HEK293 (cell line): ENCODE measurements around the gene TIMM44.
A peak's percentile ranks its signal among the peaks of the same experiment; 100 is the strongest.

ENCODE experiments used
- GLIS2 ChIP-seq: fragments of 450-650 bp; formaldehyde crosslinking; IDR thresholded peaks from 2 replicates; pipeline ENCODE4 v1.5.1; 2016; ENCODE audit warnings: missing biosample characterization, missing genetic modification characterization
- HOXA7 ChIP-seq: sonication (generic); formaldehyde crosslinking; IDR thresholded peaks from 2 replicates; pipeline ENCODE4 v1.8.1; 2022; ENCODE audit warnings: missing genetic modification reagents, borderline replicate concordance
- INSM2 ChIP-seq: fragments of 450-650 bp; formaldehyde crosslinking; IDR thresholded peaks from 2 replicates; pipeline ENCODE4 v1.5.1; 2016; ENCODE audit warnings: missing biosample characterization, missing genetic modification characterization
- PRDM10 ChIP-seq: fragments of 450-650 bp; formaldehyde crosslinking; IDR thresholded peaks from 2 replicates; pipeline ENCODE4 v1.5.1; 2016; ENCODE audit warnings: missing biosample characterization, missing genetic modification characterization
- REPIN1 ChIP-seq: fragments of 450-650 bp; formaldehyde crosslinking; IDR thresholded peaks from 2 replicates; pipeline ENCODE4 v1.5.1; 2017; ENCODE audit warnings: missing biosample characterization, missing genetic modification characterization, low read depth
- ZFHX2 ChIP-seq: fragments of 450-650 bp; formaldehyde crosslinking; conservative IDR thresholded peaks from 2 replicates; pipeline ENCODE4 v1.5.1; 2016; ENCODE audit warnings: missing biosample characterization, missing genetic modification characterization
- ZFP69B ChIP-seq: fragments of 450-650 bp; formaldehyde crosslinking; IDR thresholded peaks from 2 replicates; pipeline ENCODE4 v1.5.1; 2016; ENCODE audit warnings: missing biosample characterization, missing genetic modification characterization
- ZIC2 ChIP-seq: fragments of 450-650 bp; formaldehyde crosslinking; IDR thresholded peaks from 2 replicates; pipeline ENCODE4 v1.5.1; 2016; ENCODE audit warnings: missing biosample characterization, missing genetic modification characterization
- ZNF10 ChIP-seq: fragments of 450-650 bp; formaldehyde crosslinking; IDR thresholded peaks from 2 replicates; pipeline ENCODE4 v1.5.1; 2017; ENCODE audit warnings: missing biosample characterization, missing genetic modification characterization
- ZNF292 ChIP-seq: fragments of 450-650 bp; formaldehyde crosslinking; IDR thresholded peaks from 2 replicates; pipeline ENCODE4 v1.5.1; 2016; ENCODE audit warnings: low read depth, missing biosample characterization, missing genetic modification characterization, borderline replicate concordance
- ZNF518A ChIP-seq: fragments of 450-650 bp; formaldehyde crosslinking; conservative IDR thresholded peaks from 2 replicates; pipeline ENCODE4 v1.5.1; 2016; ENCODE audit warnings: low read depth, missing biosample characterization, missing genetic modification characterization
- ZNF544 ChIP-seq: fragments of 450-650 bp; formaldehyde crosslinking; IDR thresholded peaks from 2 replicates; pipeline ENCODE4 v1.5.0; 2017; ENCODE audit warnings: missing biosample characterization, missing genetic modification characterization
- ZNF600 ChIP-seq: fragments of 450-650 bp; formaldehyde crosslinking; IDR thresholded peaks from 2 replicates; pipeline ENCODE4 v1.5.1; 2016; ENCODE audit warnings: missing biosample characterization, missing genetic modification characterization
- ZNF626 ChIP-seq: fragments of 450-650 bp; sonication (Bioruptor Pico); formaldehyde crosslinking; IDR thresholded peaks from 2 replicates; pipeline ENCODE4 v1.5.1; 2018; ENCODE audit warnings: missing biosample characterization, missing genetic modification characterization, inconsistent platforms
- ZNF639 ChIP-seq: fragments of 450-650 bp; formaldehyde crosslinking; IDR thresholded peaks from 2 replicates; pipeline ENCODE4 v1.5.1; 2016; ENCODE audit warnings: missing biosample characterization, missing genetic modification characterization
- TF ChIP-seq, protein P1 (sequence below): fragments of 450-650 bp; formaldehyde crosslinking; IDR thresholded peaks from 2 replicates; pipeline ENCODE4 v1.5.1; 2017; ENCODE audit warnings: missing biosample characterization, missing genetic modification characterization
- TF ChIP-seq, protein P2 (sequence below): fragments of 450-650 bp; formaldehyde crosslinking; conservative IDR thresholded peaks from 2 replicates; pipeline ENCODE4 v1.5.1; 2016; ENCODE audit warnings: low read depth, missing biosample characterization, missing genetic modification characterization

The TIMM44 gene

DNA sequence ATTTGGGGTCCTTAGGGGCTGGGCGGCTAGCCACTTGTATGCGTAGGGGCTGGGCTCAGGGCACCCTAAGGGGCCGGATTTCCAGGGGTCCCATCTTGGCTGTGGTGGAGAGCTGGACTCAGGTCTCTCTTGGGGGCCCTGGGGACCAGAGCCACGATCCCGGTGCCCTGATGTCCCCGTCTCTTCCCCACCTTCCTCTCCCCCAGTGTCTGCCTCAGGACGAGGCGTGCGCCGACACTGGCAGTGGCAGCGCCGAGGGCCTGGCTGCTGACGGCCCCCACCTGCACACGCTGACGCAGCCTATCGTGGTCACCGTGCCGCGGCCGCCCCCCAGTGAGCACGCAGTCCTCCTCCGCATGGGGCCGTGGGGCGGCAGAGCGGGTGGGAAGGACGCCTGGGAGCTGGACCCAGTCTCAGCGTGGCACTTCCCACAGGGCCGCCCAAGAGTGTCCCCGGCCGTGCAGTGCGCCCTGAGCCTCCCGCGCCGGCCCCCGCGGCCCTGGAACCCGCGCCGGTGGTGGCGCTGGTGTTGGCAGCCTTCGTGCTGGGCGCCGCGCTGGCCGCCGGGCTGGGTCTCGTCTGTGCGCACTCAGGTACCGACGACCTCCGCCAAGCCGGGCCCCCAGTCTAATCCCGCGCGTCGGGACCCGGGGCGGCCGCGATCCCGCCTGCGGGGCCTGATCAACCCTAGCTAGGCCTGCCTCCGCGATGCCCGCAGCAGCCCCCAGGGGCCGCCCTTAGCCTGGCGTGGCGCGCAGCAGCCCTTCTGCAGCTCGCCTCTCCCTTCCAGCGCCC is 26.0 kb downstream of the TIMM44 start (continued):
- TF ChIP-seq PRDM10 (no peak), ZNF10 (peak; percentile 8; the same call in 1 of the 2 replicates), ZFHX2 (tag by site-specific recombination) (peak; percentile 92), REPIN1 (no peak), ZNF544 (tag by site-specific recombination) (no peak), ZFP69B (tag by site-specific recombination) (0 out of 2 replicates have a peak, but pooled peaks have one; percentile 22), ZNF292 (tag by site-specific recombination) (no peak), ZNF518A (tag by site-specific recombination) (no peak), HOXA7 (CRISPR knock-in tag) (no peak), GLIS2 (tag by site-specific recombination) (peak; percentile 91), ZNF600 (tag by site-specific recombination) (peak; percentile 24; the same call in 1 of the 2 replicates), ZNF626 (no peak), INSM2 (tag by site-specific recombination) (no peak), ZIC2 (tag by site-specific recombination) (peak; percentile 97), ZNF639 (no peak)
- TF ChIP-seq, protein P1, sequence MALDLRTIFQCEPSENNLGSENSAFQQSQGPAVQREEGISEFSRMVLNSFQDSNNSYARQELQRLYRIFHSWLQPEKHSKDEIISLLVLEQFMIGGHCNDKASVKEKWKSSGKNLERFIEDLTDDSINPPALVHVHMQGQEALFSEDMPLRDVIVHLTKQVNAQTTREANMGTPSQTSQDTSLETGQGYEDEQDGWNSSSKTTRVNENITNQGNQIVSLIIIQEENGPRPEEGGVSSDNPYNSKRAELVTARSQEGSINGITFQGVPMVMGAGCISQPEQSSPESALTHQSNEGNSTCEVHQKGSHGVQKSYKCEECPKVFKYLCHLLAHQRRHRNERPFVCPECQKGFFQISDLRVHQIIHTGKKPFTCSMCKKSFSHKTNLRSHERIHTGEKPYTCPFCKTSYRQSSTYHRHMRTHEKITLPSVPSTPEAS: peak; percentile 78
- TF ChIP-seq, protein P2, sequence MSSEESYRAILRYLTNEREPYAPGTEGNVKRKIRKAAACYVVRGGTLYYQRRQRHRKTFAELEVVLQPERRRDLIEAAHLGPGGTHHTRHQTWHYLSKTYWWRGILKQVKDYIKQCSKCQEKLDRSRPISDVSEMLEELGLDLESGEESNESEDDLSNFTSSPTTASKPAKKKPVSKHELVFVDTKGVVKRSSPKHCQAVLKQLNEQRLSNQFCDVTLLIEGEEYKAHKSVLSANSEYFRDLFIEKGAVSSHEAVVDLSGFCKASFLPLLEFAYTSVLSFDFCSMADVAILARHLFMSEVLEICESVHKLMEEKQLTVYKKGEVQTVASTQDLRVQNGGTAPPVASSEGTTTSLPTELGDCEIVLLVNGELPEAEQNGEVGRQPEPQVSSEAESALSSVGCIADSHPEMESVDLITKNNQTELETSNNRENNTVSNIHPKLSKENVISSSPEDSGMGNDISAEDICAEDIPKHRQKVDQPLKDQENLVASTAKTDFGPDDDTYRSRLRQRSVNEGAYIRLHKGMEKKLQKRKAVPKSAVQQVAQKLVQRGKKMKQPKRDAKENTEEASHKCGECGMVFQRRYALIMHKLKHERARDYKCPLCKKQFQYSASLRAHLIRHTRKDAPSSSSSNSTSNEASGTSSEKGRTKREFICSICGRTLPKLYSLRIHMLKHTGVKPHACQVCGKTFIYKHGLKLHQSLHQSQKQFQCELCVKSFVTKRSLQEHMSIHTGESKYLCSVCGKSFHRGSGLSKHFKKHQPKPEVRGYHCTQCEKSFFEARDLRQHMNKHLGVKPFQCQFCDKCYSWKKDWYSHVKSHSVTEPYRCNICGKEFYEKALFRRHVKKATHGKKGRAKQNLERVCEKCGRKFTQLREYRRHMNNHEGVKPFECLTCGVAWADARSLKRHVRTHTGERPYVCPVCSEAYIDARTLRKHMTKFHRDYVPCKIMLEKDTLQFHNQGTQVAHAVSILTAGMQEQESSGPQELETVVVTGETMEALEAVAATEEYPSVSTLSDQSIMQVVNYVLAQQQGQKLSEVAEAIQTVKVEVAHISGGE (tag by site-specific recombination): no peak
- TF ChIP-seq, all 188 proteins: peak for 35
